ENCODE results near the gene AANAT.

GRCh38 chr17:76501827-76502307 lies 34.5 kb downstream of the AANAT start:
- TF ChIP-seq CTCF (conservative IDR thresholded peaks at IDR 0.05 in 1 of 2, IDR thresholded peaks at IDR 0.05 in 1 of 2; ENCODE audit: extremely low read depth in 1 of 2, insufficient read depth in 1 of 2, low read depth in 1 of 2, low read length in 2 of 2) = no peak
- no peak for TF ChIP-seq EZH2 (IDR thresholded peaks at IDR 0.05; ENCODE audit: borderline replicate concordance, low read length)

Measured in mammary epithelial cell (primary cell).